Measurements from ENCODE around the gene TAC4.

TAC4 gene

DNA sequence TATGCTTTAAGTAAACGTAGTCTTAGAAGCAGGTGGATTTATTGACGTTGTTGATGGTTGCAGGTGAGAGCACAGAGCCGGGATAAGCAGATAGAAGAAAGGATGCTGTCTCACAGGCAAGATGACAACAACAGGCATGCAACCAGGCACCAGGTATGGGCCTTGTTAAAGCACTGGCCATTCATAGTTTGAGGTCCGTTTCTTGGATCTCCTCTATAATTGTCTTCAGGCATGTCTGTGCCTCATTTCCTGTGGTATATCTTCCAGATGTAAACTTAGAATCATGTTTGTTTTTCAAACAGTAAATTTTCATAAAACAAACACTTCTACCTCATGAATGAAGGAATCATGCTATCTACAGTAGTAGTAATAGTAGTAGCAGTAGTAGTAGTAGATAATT lies 38.8 kb downstream of the TAC4 start:
- H3K27me3 ChIP-seq (ENCODE audit: low read length): no peaks in the 10 kb centered on the region
- H3K79me2 ChIP-seq (ENCODE audit: insufficient read depth, low read length): peaks cover 15% of the 10 kb centered on the region; the same call in 1 of the 2 replicates
- peaks cover 27% of the 10 kb centered on the region for H3K36me3 ChIP-seq (ENCODE audit: low read length)

GRCh38 chr17:49798738-49799137 lies 49.1 kb downstream of the TAC4 start:
- Histone ChIP-seq H3K27ac (ENCODE audit: low read depth, low read length) (no peak overlapping the region), H2AFZ (ENCODE audit: low read depth, low read length, severe bottlenecking) (no peak overlapping the region), H3K79me2 (ENCODE audit: insufficient read depth, low read length) (peaks cover 41% of the 10 kb centered on the region), H3K4me2 (ENCODE audit: low read depth, low read length, poor library complexity, severe bottlenecking) (no peak overlapping the region), H3K36me3 (ENCODE audit: low read length) (peaks cover 20% of the 10 kb centered on the region), H3K9me2 (replicated peaks; ENCODE audit: insufficient read depth, low read length) (no peaks in the 10 kb centered on the region), H3K4me3 (ENCODE audit: insufficient read depth, low read length, poor library complexity, severe bottlenecking) (no peak overlapping the region), H3F3A (ENCODE audit: insufficient read depth) (no peaks in the 10 kb centered on the region), H3K9me3 (ENCODE audit: insufficient read depth, low read length) (no peaks in the 10 kb centered on the region), H3K9ac (ENCODE audit: low read length) (no peak overlapping the region), H3K27me3 (ENCODE audit: low read length) (no peaks in the 10 kb centered on the region), H4K20me1 (ENCODE audit: low read depth, low read length) (peaks cover 8% of the 10 kb centered on the region; the same call in 1 of the 2 replicates)
- no peak for TF ChIP-seq EZH2phosphoT487 (conservative IDR thresholded peaks at IDR 0.05; ENCODE audit: low read length)
- no peak for TF ChIP-seq CTCF (IDR thresholded peaks at IDR 0.05; ENCODE audit: insufficient read depth, low read length, poor library complexity, severe bottlenecking)

More for the DNA sequence above, 38.8 kb downstream of the TAC4 start:
- H3K27ac ChIP-seq (ENCODE audit: low read depth, low read length): no peak overlapping the region
- H3K9ac ChIP-seq (ENCODE audit: low read length): no peak overlapping the region
- H4K20me1 ChIP-seq (ENCODE audit: low read depth, low read length): no peaks in the 10 kb centered on the region; the same call in 1 of the 2 replicates
- no peak overlapping the region for H2AFZ ChIP-seq (ENCODE audit: low read depth, low read length, severe bottlenecking)
- H3K9me3 ChIP-seq (ENCODE audit: insufficient read depth, low read length): no peaks in the 10 kb centered on the region
- no peak for TF ChIP-seq EZH2phosphoT487 (conservative IDR thresholded peaks at IDR 0.05; ENCODE audit: low read length)
- H3K9me2 ChIP-seq (replicated peaks; ENCODE audit: insufficient read depth, low read length): no peaks in the 10 kb centered on the region
- no peak overlapping the region for H3K4me3 ChIP-seq (ENCODE audit: insufficient read depth, low read length, poor library complexity, severe bottlenecking)
- H3F3A ChIP-seq (ENCODE audit: insufficient read depth): peaks cover 5% of the 10 kb centered on the region; the same call in 1 of the 2 replicates
- H3K4me2 ChIP-seq (ENCODE audit: low read depth, low read length, poor library complexity, severe bottlenecking): no peak overlapping the region

GRCh38 chr17:49798182-49798581 lies 49.7 kb downstream of the TAC4 start:
- TF ChIP-seq EZH2phosphoT487 (conservative IDR thresholded peaks at IDR 0.05; ENCODE audit: low read length) (no peak), CTCF (IDR thresholded peaks at IDR 0.05; ENCODE audit: insufficient read depth, low read length, poor library complexity, severe bottlenecking) (no peak)

DNA sequence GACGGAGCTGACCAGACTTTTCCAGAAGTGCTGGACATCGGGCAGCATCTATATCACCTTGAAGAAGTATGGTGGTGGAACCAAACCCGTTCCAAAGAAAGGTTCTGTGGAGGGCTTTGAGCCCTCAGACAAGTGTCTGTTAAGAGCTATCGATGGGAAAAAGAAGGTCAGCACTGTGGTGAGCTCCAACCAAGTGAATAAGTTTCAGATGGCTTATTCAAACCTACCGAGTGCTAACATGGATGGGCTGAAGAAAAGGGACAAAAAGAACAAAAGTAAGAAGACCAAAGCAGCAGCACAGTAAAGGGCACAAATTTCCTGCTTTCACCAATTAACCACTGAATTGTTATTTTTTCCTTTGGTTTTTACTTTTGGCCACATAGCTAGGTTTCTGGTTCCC lies 52.5 kb downstream of the TAC4 start:
- no peak overlapping the region for H3K27ac ChIP-seq (ENCODE audit: low read depth, low read length)
- peaks cover 54% of the 10 kb centered on the region for H3K79me2 ChIP-seq (ENCODE audit: insufficient read depth, low read length)
- no peak overlapping the region for H3K4me3 ChIP-seq (ENCODE audit: insufficient read depth, low read length, poor library complexity, severe bottlenecking)
- H3K36me3 ChIP-seq (ENCODE audit: low read length): peaks cover 31% of the 10 kb centered on the region
- TF ChIP-seq CTCF (IDR thresholded peaks at IDR 0.05; ENCODE audit: insufficient read depth, low read length, poor library complexity, severe bottlenecking): no peak
- no peak for TF ChIP-seq EZH2phosphoT487 (conservative IDR thresholded peaks at IDR 0.05; ENCODE audit: low read length)
- no peaks in the 10 kb centered on the region for H3K9me2 ChIP-seq (replicated peaks; ENCODE audit: insufficient read depth, low read length)
- H3K9me3 ChIP-seq (ENCODE audit: insufficient read depth, low read length): no peaks in the 10 kb centered on the region
- no peak overlapping the region for H2AFZ ChIP-seq (ENCODE audit: low read depth, low read length, severe bottlenecking)
- H3K27me3 ChIP-seq (ENCODE audit: low read length): no peaks in the 10 kb centered on the region
- peaks cover 13% of the 10 kb centered on the region for H4K20me1 ChIP-seq (ENCODE audit: low read depth, low read length)
- H3K9ac ChIP-seq (ENCODE audit: low read length): no peak overlapping the region
- no peak overlapping the region for H3K4me2 ChIP-seq (ENCODE audit: low read depth, low read length, poor library complexity, severe bottlenecking)
- no peaks in the 10 kb centered on the region for H3F3A ChIP-seq (ENCODE audit: insufficient read depth)

More at GRCh38 chr17:49798182-49798581, 49.7 kb downstream of the TAC4 start:
- peaks cover 45% of the 10 kb centered on the region for H3K79me2 ChIP-seq (ENCODE audit: insufficient read depth, low read length)
- H4K20me1 ChIP-seq (ENCODE audit: low read depth, low read length): peaks cover 8% of the 10 kb centered on the region; the same call in 1 of the 2 replicates
- no peak overlapping the region for H3K27ac ChIP-seq (ENCODE audit: low read depth, low read length)
- peaks cover 20% of the 10 kb centered on the region for H3K36me3 ChIP-seq (ENCODE audit: low read length)
- H2AFZ ChIP-seq (ENCODE audit: low read depth, low read length, severe bottlenecking): no peak overlapping the region
- no peak overlapping the region for H3K9ac ChIP-seq (ENCODE audit: low read length)
- no peak overlapping the region for H3K4me3 ChIP-seq (ENCODE audit: insufficient read depth, low read length, poor library complexity, severe bottlenecking)
- H3F3A ChIP-seq (ENCODE audit: insufficient read depth): no peaks in the 10 kb centered on the region
- H3K9me2 ChIP-seq (replicated peaks; ENCODE audit: insufficient read depth, low read length): no peaks in the 10 kb centered on the region
- no peaks in the 10 kb centered on the region for H3K27me3 ChIP-seq (ENCODE audit: low read length)
- H3K4me2 ChIP-seq (ENCODE audit: low read depth, low read length, poor library complexity, severe bottlenecking): no peak overlapping the region
- H3K9me3 ChIP-seq (ENCODE audit: insufficient read depth, low read length): no peaks in the 10 kb centered on the region

Data from SU-DHL-6 (cell line).